Hepatocyte (in vitro differentiated cells): Measurements from ENCODE around the gene PRSS33. TPM values are rescaled to one million over a fixed set of nuclear protein-coding genes. Genes with fewer than 3 reads are reported as not detected.

Experiments used
- DNase-seq: peaks from one replicate; pipeline ENCODE4 v3.0.0-alpha.2; 2016; ENCODE audit warnings: low spot score
- H2AFZ ChIP-seq: fragments of 200-600 bp; sonication (generic); 2 replicates; pipeline ENCODE4 v1.6.0; 2016; ENCODE audit warnings: antibody characterized with exemption, mild to moderate bottlenecking
- H3K27ac ChIP-seq: fragments of 200-600 bp; sonication (generic); 2 replicates; pipeline ENCODE4 v1.5.1; 2016; ENCODE audit warnings: mild to moderate bottlenecking
- H3K27me3 ChIP-seq: fragments of 200-600 bp; sonication (generic); 2 replicates; pipeline ENCODE4 v1.6.1; 2016
- H3K36me3 ChIP-seq: fragments of 200-600 bp; sonication (generic); replicated peaks from 2 replicates; pipeline ENCODE4 v1.5.1; 2016; ENCODE audit warnings: low read depth; ENCODE audit not compliant: insufficient read depth
- H3K4me1 ChIP-seq: fragments of 200-600 bp; sonication (generic); 2 replicates; pipeline ENCODE4 v1.5.1; 2016; ENCODE audit warnings: mild to moderate bottlenecking, moderate library complexity; ENCODE audit not compliant: insufficient read depth
- H3K4me2 ChIP-seq: fragments of 200-600 bp; sonication (generic); 2 replicates; pipeline ENCODE4 v1.6.0; 2016
- H3K4me3 ChIP-seq: fragments of 200-600 bp; sonication (generic); 2 replicates; pipeline ENCODE4 v1.5.1; 2016; ENCODE audit warnings: mild to moderate bottlenecking
- H3K79me2 ChIP-seq: fragments of 200-600 bp; sonication (generic); 2 replicates; pipeline ENCODE4 v1.6.0; 2017; ENCODE audit warnings: mild to moderate bottlenecking
- H3K9me2 ChIP-seq: fragments of 200-600 bp; sonication (generic); replicated peaks from 2 replicates; pipeline ENCODE4 v1.6.0; 2017; ENCODE audit warnings: mild to moderate bottlenecking; ENCODE audit not compliant: insufficient read depth
- H3K9me3 ChIP-seq: fragments of 200-600 bp; sonication (generic); 2 replicates; pipeline ENCODE4 v1.5.1; 2016; ENCODE audit warnings: low read depth, mild to moderate bottlenecking
- H4K20me1 ChIP-seq: fragments of 200-600 bp; sonication (generic); 2 replicates; pipeline ENCODE4 v1.6.0; 2016; ENCODE audit warnings: mild to moderate bottlenecking; ENCODE audit not compliant: insufficient read depth, poor library complexity, severe bottlenecking
- CTCF ChIP-seq: fragments of 200-600 bp; sonication (generic); IDR thresholded peaks from 2 replicates; pipeline ENCODE4 v1.5.1; 2016; ENCODE audit warnings: antibody characterized with exemption, mild to moderate bottlenecking; ENCODE audit not compliant: poor library complexity
- EZH2 ChIP-seq: fragments of 200-600 bp; sonication (generic); IDR thresholded peaks from 2 replicates; pipeline ENCODE4 v1.6.1; 2016; ENCODE audit warnings: antibody characterized with exemption, mild to moderate bottlenecking, borderline replicate concordance
- EZH2phosphoT487 ChIP-seq: fragments of 200-600 bp; sonication (generic); IDR thresholded peaks from one replicate; pipeline ENCODE4 v1.6.1; 2018; ENCODE audit warnings: antibody characterized with exemption, mild to moderate bottlenecking, low read depth, moderate library complexity; ENCODE audit not compliant: unreplicated experiment, severe bottlenecking
- WGBS: methylation state at CpG from one replicate; pipeline ENCODE4 v1.1.6; 2016; ENCODE audit warnings: low lambda C conversion rate; ENCODE audit errors: missing lambda C conversion rate; 5-methylcytosine and 5-hydroxymethylcytosine counted together
- polyA plus RNA-seq: library from polyadenylated mRNA; unstranded; fragments of >200 nt; fragmentation: Nextera tagmentation; extraction: Ambion mirVana; gene quantifications from 2 replicates; pipeline ENCODE4 v1.2.1, GENCODE V29; 2016
- total RNA-seq: library from RNA; depleted of rRNA; stranded (reverse); fragments of >200 nt; gene quantifications from 2 replicates; pipeline ENCODE4 v1.2.3, GENCODE V29; 2014

The PRSS33 gene
- total and polyA plus RNA-seq, 2 experiments from 2014 or later, result not detected

GRCh38 chr16:2768403-2769089, 18.8 kb downstream of the PRSS33 start:
- Histone ChIP-seq H3K36me3 (peaks cover 12% of the 10 kb centered on the region), H3K4me2 (no peak overlapping the region), H3K79me2 (peaks cover 61% of the 10 kb centered on the region), H4K20me1 (peaks cover 69% of the 10 kb centered on the region), H3K9me2 (no peaks in the 10 kb centered on the region), H3K4me1 (no peaks in the 10 kb centered on the region), H3K4me3 (no peak overlapping the region), H3K27me3 (no peaks in the 10 kb centered on the region), H3K9me3 (no peaks in the 10 kb centered on the region), H3K27ac (no peak overlapping the region), H2AFZ (no peak overlapping the region)
- 90% methylated on average over 16 of the region's 17 CpGs for WGBS
- no peak for DNase-seq
- no peak for TF ChIP-seq CTCF
- no peak for TF ChIP-seq EZH2
- no peak for TF ChIP-seq EZH2phosphoT487

- Histone ChIP-seq H3K4me3 (no peak overlapping the region), H3K4me2 (no peak overlapping the region), H3K4me1 (no peaks in the 10 kb centered on the region), H3K9me3 (no peaks in the 10 kb centered on the region), H3K27ac (no peak overlapping the region), H3K27me3 (no peaks in the 10 kb centered on the region), H3K79me2 (peaks cover 61% of the 10 kb centered on the region), H4K20me1 (peaks cover 66% of the 10 kb centered on the region), H3K9me2 (no peaks in the 10 kb centered on the region), H2AFZ (no peak overlapping the region), H3K36me3 (peaks cover 12% of the 10 kb centered on the region)
- no peak for TF ChIP-seq EZH2
- TF ChIP-seq EZH2phosphoT487, result no peak
- TF ChIP-seq CTCF, result no peak
- 88% methylated on average over 14 of the region's 14 CpGs for WGBS
- DNase-seq, result no peak
Observed at GRCh38 chr16:2767891-2768290, 19.5 kb downstream of the PRSS33 start.

- Histone ChIP-seq H2AFZ (no peak overlapping the region), H3K36me3 (peaks cover 15% of the 10 kb centered on the region), H3K79me2 (peaks cover 68% of the 10 kb centered on the region), H3K4me1 (no peaks in the 10 kb centered on the region), H4K20me1 (peaks cover 65% of the 10 kb centered on the region), H3K9me2 (no peaks in the 10 kb centered on the region), H3K9me3 (no peaks in the 10 kb centered on the region), H3K27me3 (no peaks in the 10 kb centered on the region), H3K4me3 (no peak overlapping the region), H3K4me2 (no peak overlapping the region), H3K27ac (no peak overlapping the region)
- no peak for DNase-seq
- TF ChIP-seq EZH2 (no peak), CTCF (no peak), EZH2phosphoT487 (no peak)
- 98% methylated on average over 19 of the region's 19 CpGs for WGBS
Observed at GRCh38 chr16:2767140-2767731, 20.1 kb downstream of the PRSS33 start.
